Tibial artery (tissue), 4 donors: ENCODE measurements around the gene PPP4R3A.

ENCODE experiments used
- DNase-seq, 2 donors: peaks; one replicate each; pipeline ENCODE4 v3.0.0-alpha.2; 2019
- H3K27ac ChIP-seq, 2 donors: fragments of 200-600 bp; sonication (generic) in 1 of 2; 1 replicate in 1 of 2; 2 replicates in 1 of 2; pipeline ENCODE4 v1.5.1; 2018 to 2019; ENCODE audit warnings: mild to moderate bottlenecking in 1 of 2
- H3K27me3 ChIP-seq, 2 donors: fragments of 200-600 bp; sonication (generic) in 1 of 2; one replicate each; pipeline versions ENCODE4 v1.5.1 to v1.6.0; 2016 to 2019
- H3K36me3 ChIP-seq, 3 donors: fragments of 200-600 bp; sonication (generic) in 2 of 3; one replicate each; pipeline ENCODE4 v1.5.1; 2016 to 2019; ENCODE audit warnings: mild to moderate bottlenecking in 2 of 3
- H3K4me1 ChIP-seq, 4 donors: fragments of 200-600 bp; sonication (generic) in 2 of 4; 1 replicate in 3 of 4; 2 replicates in 1 of 4; pipeline ENCODE4 v1.5.1; 2016 to 2019
- H3K4me3 ChIP-seq, 2 donors: fragments of 200-600 bp; sonication (generic) in 1 of 2; 1 replicate in 1 of 2; 2 replicates in 1 of 2; pipeline ENCODE4 v1.5.1; 2018 to 2019; ENCODE audit warnings: mild to moderate bottlenecking in 2 of 2
- H3K9me3 ChIP-seq, 3 donors: fragments of 200-600 bp; sonication (generic) in 1 of 3; one replicate each; pipeline ENCODE4 v1.5.1; 2016 to 2019
- intact Hi-C: fragments of 100-400 bp; cut with DNase I; formaldehyde crosslinking; loops from one replicate; pipeline ENCODE4 v1.15.0; 2023; ENCODE audit warnings: low total_unique reads
- TF ChIP-seq, protein P1 (sequence below), 2 experiments: fragments of 200-600 bp in 1 of 2; fragments of 450-650 bp in 1 of 2; IDR thresholded peaks; one replicate each; pipeline ENCODE4 v1.5.1; 2017 to 2019; ENCODE audit warnings: antibody characterized with exemption in 2 of 2, mild to moderate bottlenecking in 1 of 2, moderate library complexity in 1 of 2

The PPP4R3A gene

DNA sequence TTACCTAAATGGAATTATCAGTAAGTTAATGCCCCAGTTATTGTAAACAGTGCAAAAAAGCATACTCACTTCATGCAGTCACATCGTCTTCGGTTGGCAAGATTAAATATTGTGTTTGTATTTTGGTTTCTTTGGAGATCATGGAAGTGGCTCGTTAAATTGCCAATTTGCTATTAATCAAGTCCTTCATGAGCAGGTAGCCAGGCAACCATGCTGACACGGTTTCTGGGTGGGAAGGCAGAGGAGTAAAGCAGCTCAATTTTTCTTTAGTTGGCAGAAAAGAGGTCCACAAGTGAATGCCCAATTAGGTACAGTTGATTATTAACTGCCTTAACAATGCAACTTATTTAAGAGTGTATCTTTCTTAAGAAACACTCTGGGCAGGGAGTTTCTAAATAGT, 43.9 kb downstream of the PPP4R3A start:
- intact Hi-C loops = no loop called here
- Histone ChIP-seq H3K27ac (no peak overlapping the region), H3K4me1 (no peaks in the 10 kb centered on the region), H3K9me3 (no peaks in the 10 kb centered on the region), H3K36me3 (peaks cover 68 to 77% (median 70%) of the 10 kb centered on the region in 3 donors), H3K4me3 (no peak overlapping the region), H3K27me3 (no peaks in the 10 kb centered on the region)
- TF ChIP-seq, protein P1, sequence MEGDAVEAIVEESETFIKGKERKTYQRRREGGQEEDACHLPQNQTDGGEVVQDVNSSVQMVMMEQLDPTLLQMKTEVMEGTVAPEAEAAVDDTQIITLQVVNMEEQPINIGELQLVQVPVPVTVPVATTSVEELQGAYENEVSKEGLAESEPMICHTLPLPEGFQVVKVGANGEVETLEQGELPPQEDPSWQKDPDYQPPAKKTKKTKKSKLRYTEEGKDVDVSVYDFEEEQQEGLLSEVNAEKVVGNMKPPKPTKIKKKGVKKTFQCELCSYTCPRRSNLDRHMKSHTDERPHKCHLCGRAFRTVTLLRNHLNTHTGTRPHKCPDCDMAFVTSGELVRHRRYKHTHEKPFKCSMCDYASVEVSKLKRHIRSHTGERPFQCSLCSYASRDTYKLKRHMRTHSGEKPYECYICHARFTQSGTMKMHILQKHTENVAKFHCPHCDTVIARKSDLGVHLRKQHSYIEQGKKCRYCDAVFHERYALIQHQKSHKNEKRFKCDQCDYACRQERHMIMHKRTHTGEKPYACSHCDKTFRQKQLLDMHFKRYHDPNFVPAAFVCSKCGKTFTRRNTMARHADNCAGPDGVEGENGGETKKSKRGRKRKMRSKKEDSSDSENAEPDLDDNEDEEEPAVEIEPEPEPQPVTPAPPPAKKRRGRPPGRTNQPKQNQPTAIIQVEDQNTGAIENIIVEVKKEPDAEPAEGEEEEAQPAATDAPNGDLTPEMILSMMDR (IDR thresholded peaks at IDR 0.05) = no peak
- DNase-seq = no peak

DNA sequence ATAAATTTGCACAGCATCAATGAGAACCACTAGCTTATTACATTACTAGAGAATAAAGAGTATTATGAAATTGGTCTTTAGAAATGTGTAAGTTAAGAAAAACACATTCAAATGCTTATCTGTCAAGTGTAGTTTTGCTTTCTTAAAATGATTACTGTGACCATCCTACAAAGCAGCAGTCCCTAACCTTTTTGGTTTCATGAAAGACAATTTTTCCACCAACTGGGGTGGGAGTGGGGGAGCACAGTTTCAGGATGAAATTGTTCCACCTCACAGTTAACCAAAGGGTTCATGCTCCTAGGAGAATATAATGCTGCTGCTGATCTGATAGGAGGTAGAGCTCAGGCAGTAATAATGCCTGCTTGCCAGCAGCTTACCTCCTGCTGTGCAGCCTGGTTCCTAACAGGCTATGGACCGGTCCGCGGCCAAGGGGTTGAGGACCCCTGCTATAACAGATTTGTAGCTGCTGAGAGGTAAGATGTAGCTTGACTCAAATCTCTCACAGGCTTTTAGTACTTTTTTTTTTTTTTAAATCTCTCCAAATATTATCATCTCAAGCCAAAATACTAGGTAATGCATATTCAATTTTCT, 45.4 kb downstream of the PPP4R3A start:
- Histone ChIP-seq H3K9me3 (no peaks in the 10 kb centered on the region), H3K27me3 (no peaks in the 10 kb centered on the region), H3K27ac (no peak overlapping the region), H3K4me3 (no peak overlapping the region), H3K36me3 (peaks cover 68 to 77% (median 72%) of the 10 kb centered on the region in 3 donors), H3K4me1 (no peaks in the 10 kb centered on the region)
- no peak for DNase-seq
- TF ChIP-seq, protein P1 (IDR thresholded peaks at IDR 0.05) = no peak
- intact Hi-C loops = no loop called here

DNA sequence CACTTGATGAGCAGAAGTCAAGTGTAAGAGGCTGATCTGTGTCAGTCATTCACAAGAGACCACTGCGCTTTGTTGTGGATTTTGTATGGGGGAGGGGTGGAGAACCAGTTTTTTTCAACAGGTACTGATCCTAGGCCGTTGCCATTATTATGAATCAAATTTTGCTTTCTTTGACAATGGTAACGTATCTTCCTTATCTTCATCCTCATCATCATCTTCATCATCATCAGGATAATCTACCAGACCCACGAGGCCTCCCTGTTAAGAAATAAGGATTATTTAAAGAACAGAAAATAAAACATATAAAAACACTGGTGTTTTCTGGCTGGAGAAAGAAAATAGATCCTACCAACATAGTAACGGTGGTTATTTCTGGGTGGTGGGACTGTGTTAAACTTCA, 51.5 kb downstream of the PPP4R3A start:
- Histone ChIP-seq H3K4me3 (no peak overlapping the region), H3K36me3 (peaks cover 69 to 76% (median 70%) of the 10 kb centered on the region in 3 donors), H3K4me1 (no peaks in the 10 kb centered on the region), H3K27me3 (no peaks in the 10 kb centered on the region), H3K27ac (no peak overlapping the region), H3K9me3 (no peaks in the 10 kb centered on the region)
- intact Hi-C loops = no loop called here
- TF ChIP-seq, protein P1 (IDR thresholded peaks at IDR 0.05) = no peak
- DNase-seq = no peak

DNA sequence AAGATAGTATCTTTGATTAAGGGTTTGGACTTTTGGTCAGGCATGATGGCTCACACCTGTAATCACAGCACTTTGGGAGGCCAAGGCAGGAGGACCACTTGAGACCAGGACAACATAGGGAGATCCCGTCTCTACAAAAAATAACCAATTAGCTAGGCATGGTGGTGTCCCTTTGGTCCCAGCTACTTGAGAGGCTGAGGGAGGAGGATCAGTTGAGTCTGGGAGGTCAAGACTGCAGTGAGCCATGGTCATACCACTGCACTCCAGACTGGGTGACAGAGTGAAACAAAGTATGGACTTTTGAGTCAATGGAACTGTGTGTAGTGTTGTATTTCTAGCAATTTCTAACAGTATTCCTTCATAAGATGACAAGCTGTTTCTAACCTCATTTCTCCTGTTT, 53.8 kb downstream of the PPP4R3A start:
- no peak for DNase-seq
- Histone ChIP-seq H3K36me3 (peaks cover 46 to 53% (median 47%) of the 10 kb centered on the region in 3 donors), H3K27ac (no peak overlapping the region), H3K27me3 (no peaks in the 10 kb centered on the region), H3K9me3 (no peaks in the 10 kb centered on the region), H3K4me1 (no peaks in the 10 kb centered on the region), H3K4me3 (no peak overlapping the region)
- intact Hi-C loops = no loop called here
- TF ChIP-seq, protein P1 (IDR thresholded peaks at IDR 0.05) = no peak

DNA sequence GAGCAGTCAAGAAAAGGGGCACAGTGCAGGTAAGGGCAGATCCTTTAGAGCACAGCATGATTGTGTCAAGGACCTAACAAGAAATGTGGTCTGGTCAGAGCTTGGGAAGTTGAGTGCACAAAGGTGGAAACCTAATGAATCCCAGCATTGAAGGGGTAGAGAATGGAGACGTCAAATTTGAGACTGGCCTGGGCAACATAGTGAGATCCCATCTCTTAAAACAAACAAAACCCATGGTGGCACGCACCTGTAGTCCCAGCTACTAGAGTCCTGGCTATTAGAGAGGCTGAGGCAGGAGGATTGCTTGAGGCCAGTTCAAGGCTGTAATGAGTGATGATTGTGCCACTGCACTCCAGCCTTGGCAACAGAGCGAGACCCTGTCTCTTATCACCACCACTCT, 55.5 kb downstream of the PPP4R3A start:
- Histone ChIP-seq H3K36me3 (peaks cover 29 to 37% (median 30%) of the 10 kb centered on the region in 3 donors), H3K4me1 (no peaks in the 10 kb centered on the region), H3K9me3 (no peaks in the 10 kb centered on the region), H3K27me3 (no peaks in the 10 kb centered on the region), H3K4me3 (no peak overlapping the region), H3K27ac (no peak overlapping the region)
- intact Hi-C loops = no loop called here
- no peak for DNase-seq
- TF ChIP-seq, protein P1 (IDR thresholded peaks at IDR 0.05) = no peak

DNA sequence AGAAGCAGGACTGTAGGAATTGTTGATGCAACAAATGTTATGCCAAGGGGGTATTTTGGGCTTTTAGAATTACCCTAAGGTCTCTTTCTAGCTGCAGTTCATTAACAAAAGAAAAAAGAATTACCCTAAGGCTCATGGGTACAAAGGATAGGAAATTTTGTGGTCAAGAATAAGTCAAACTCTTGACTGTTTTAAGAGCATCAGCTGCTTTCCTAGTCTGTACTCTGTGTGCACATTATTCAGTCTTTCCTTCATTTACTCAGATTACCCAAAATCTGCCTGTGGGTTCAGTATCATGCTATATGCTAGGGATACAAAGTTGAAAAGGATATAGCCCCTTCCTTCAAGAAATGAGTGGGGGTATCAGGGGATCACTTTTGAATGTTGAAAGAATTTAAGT, 56.0 kb downstream of the PPP4R3A start:
- H3K9me3 ChIP-seq = no peaks in the 10 kb centered on the region
- no peaks in the 10 kb centered on the region for H3K4me1 ChIP-seq
- H3K27ac ChIP-seq = no peak overlapping the region
- H3K27me3 ChIP-seq = no peaks in the 10 kb centered on the region
- no peak overlapping the region for H3K4me3 ChIP-seq
- H3K36me3 ChIP-seq = peaks cover 25 to 33% (median 26%) of the 10 kb centered on the region in 3 donors
- intact Hi-C loops = no loop called here
- DNase-seq = no peak
- TF ChIP-seq, protein P1 (IDR thresholded peaks at IDR 0.05) = no peak
